ENCODE measurements around the gene KCNG2. TPM values are rescaled to one million over a fixed set of nuclear protein-coding genes. Genes with fewer than 3 reads are reported as not detected.
A peak's percentile ranks its signal among the peaks of the same experiment; 100 is the strongest.

The KCNG2 gene
- total and polyA plus RNA-seq, 9 of the 15 experiments (the other 6 are each of a cell fraction or from before 2014, with no cell fraction given): not detected

DNA sequence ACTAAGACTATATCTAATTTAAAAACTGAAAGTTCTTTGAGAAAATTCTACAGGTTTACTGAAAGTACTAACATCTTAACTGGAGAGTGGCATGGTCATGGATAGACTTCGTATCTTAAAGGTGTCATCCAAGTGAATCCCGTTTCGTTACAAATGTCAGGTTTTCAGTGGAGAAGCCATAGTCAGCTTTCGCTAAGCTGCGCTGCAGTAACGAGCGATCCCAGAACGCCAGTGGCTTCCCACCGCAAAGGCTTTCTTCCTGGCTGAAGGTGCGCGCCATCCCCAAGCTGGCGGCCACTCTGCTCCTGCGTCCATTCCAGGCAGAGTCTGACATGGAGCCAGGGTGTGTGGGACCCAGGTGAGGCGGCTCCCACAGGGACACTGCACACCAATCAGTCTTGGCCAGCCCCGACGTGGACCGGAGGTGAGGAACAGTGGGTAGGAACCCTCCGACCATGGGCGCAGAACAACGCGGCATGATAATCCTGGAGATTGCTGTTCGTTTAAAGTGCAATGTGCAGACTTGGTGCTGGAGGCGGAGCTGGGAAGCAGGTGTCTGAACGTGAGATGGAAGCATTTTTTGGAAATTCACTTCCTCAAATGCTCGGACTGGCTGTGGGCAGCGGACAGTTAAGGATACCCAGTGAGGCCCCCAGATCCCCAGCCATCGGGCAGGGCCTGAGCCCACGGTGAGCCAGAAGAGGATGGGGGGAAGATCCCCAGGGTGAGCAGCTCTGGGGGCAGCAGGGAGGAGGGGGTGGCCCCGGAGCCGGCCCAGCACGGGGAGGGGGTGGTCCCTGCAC lies 27.8 kb upstream of the KCNG2 start:
- no peak overlapping the region for H3K27ac ChIP-seq (ENCODE audit: extremely low read depth, low read depth, low read length)
- ATAC-seq (no peak), DNase-seq (ENCODE audit: extremely low read depth in 1 of 4, low spot score in 3 of 4) (no peak), FAIRE-seq (no peak)
- TF ChIP-seq ZNF12 (CRISPR knock-in tag; IDR thresholded peaks at IDR 0.05) (peak; percentile 89), CTBP1 (IDR thresholded peaks at IDR 0.05; ENCODE audit: borderline replicate concordance) (no peak)
- WGBS (ENCODE audit: insufficient coverage, low coverage, missing lambda C conversion rate): 12% methylated on average over 20 of the region's 31 CpGs
- no peaks in the 10 kb centered on the region for H3K79me2 ChIP-seq (ENCODE audit: control insufficient read depth, insufficient read depth, low read length)
- intact Hi-C loops (cut with micrococcal nuclease) (no loop called here), in situ Hi-C loops (cut with MboI) (no loop called here)
- H3K36me3 ChIP-seq (ENCODE audit: control insufficient read depth, insufficient read depth, low read length): no peaks in the 10 kb centered on the region
- H3K4me3 ChIP-seq: no peak overlapping the region
- no peak overlapping the region for H2AFZ ChIP-seq (ENCODE audit: low read depth, low read length)
- no peaks in the 10 kb centered on the region for H3K9me1 ChIP-seq (ENCODE audit: control insufficient read depth, insufficient read depth, low read length)
- H3K9ac ChIP-seq (ENCODE audit: insufficient read depth in 1 of 2, low read depth in 2 of 2, low read length in 2 of 2): no peak overlapping the region
- no TSS peak for BruUV-seq (replicated peaks)
- H3K4me2 ChIP-seq (ENCODE audit: insufficient read depth, low read length): no peak overlapping the region
- no peaks in the 10 kb centered on the region for H4K20me1 ChIP-seq (replicated peaks; ENCODE audit: control insufficient read depth, insufficient read depth, low read length)
- H3K27me3 ChIP-seq (ENCODE audit: control insufficient read depth in 2 of 2, insufficient read depth in 2 of 2, low read length in 2 of 2): peaks cover 13 to 44% of the 10 kb centered on the region in 2 experiments
- ChIA-PET CTCF (ENCODE audit: low intra/inter-chr PET ratio) (no interaction called here), POLR2A (no interaction called here)
- H3K4me1 ChIP-seq (replicated peaks in 1 of 2; ENCODE audit: control insufficient read depth in 2 of 2, insufficient read depth in 2 of 2, low read length in 2 of 2): no peaks in the 10 kb centered on the region
- no peaks in the 10 kb centered on the region for H3K9me3 ChIP-seq (replicated peaks; ENCODE audit: control insufficient read depth, insufficient read depth, low read depth, low read length)

DNA sequence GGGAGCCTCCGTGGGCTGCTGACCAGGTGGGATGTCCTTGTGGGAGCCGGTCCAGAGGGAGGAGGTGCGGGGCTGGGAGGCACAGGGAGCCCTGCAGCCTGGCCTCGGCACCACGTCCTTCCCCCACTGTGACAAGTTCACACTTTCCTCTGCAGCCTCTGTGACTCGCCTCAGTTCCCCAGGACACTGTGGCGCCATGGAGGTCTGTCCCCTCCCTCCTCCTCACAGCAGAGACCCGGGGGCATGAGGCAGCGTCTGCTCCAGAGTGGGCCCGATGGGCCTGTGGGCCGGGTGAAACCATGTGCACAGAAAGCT lies 27.3 kb upstream of the KCNG2 start:
- no TSS peak for BruUV-seq (replicated peaks)
- DNase-seq (ENCODE audit: extremely low read depth in 1 of 4, low spot score in 3 of 4) (no peak), FAIRE-seq (no peak), ATAC-seq (no peak)
- ChIA-PET POLR2A (no interaction called here), CTCF (ENCODE audit: low intra/inter-chr PET ratio) (no interaction called here)
- Histone ChIP-seq H3K4me3 (no peak overlapping the region), H4K20me1 (replicated peaks; ENCODE audit: control insufficient read depth, insufficient read depth, low read length) (no peaks in the 10 kb centered on the region), H3K27ac (ENCODE audit: extremely low read depth, low read depth, low read length) (no peak overlapping the region), H3K9me1 (ENCODE audit: control insufficient read depth, insufficient read depth, low read length) (no peaks in the 10 kb centered on the region), H3K9ac (ENCODE audit: insufficient read depth in 1 of 2, low read depth in 2 of 2, low read length in 2 of 2) (no peak overlapping the region), H3K79me2 (ENCODE audit: control insufficient read depth, insufficient read depth, low read length) (no peaks in the 10 kb centered on the region), H2AFZ (ENCODE audit: low read depth, low read length) (no peak overlapping the region), H3K4me2 (ENCODE audit: insufficient read depth, low read length) (no peak overlapping the region), H3K9me3 (replicated peaks; ENCODE audit: control insufficient read depth, insufficient read depth, low read depth, low read length) (no peaks in the 10 kb centered on the region), H3K27me3 (ENCODE audit: control insufficient read depth in 2 of 2, insufficient read depth in 2 of 2, low read length in 2 of 2) (peaks cover 13 to 49% of the 10 kb centered on the region in 2 experiments), H3K36me3 (ENCODE audit: control insufficient read depth, insufficient read depth, low read length) (no peaks in the 10 kb centered on the region), H3K4me1 (replicated peaks in 1 of 2; ENCODE audit: control insufficient read depth in 2 of 2, insufficient read depth in 2 of 2, low read length in 2 of 2) (no peaks in the 10 kb centered on the region)
- intact Hi-C loops (cut with micrococcal nuclease): no loop called here
- no peak for TF ChIP-seq KAT8 (IDR thresholded peaks at IDR 0.05; ENCODE audit: low read depth)
- TF ChIP-seq, protein P1, sequence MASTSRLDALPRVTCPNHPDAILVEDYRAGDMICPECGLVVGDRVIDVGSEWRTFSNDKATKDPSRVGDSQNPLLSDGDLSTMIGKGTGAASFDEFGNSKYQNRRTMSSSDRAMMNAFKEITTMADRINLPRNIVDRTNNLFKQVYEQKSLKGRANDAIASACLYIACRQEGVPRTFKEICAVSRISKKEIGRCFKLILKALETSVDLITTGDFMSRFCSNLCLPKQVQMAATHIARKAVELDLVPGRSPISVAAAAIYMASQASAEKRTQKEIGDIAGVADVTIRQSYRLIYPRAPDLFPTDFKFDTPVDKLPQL (IDR thresholded peaks at IDR 0.05; ENCODE audit: extremely low read depth, insufficient read length): no peak
- no peak for TF ChIP-seq POLR2B (IDR thresholded peaks at IDR 0.05; ENCODE audit: low read depth, partially characterized antibody)
- TF ChIP-seq TCFL5 (CRISPR knock-in tag; conservative IDR thresholded peaks at IDR 0.05): no peak
- TF ChIP-seq HDGF (IDR thresholded peaks at IDR 0.05): no peak
- TF ChIP-seq ZNF347 (CRISPR knock-in tag; IDR thresholded peaks at IDR 0.05; ENCODE audit: low read depth): no peak
- WGBS (ENCODE audit: insufficient coverage, low coverage, missing lambda C conversion rate): 4% methylated on average over 4 of the region's 11 CpGs
- in situ Hi-C loops (cut with MboI): no loop called here

Measured in K562 (cell line).